H9 (cell line): Measurements from ENCODE around the gene C1orf115. TPM values are rescaled to one million over a fixed set of nuclear protein-coding genes. Genes with fewer than 3 reads are reported as not detected.

ENCODE experiments used
- DNase-seq: peaks from one replicate; pipeline ENCODE4 v3.0.0-alpha.2; 2017
- H2AFZ ChIP-seq: one replicate; pipeline ENCODE4 v1.6.1; 2013; ENCODE audit warnings: mild to moderate bottlenecking, low read length, control low read depth, moderate library complexity
- H2AK5ac ChIP-seq: 2 replicates; pipeline ENCODE4 v1.6.1; 2013; ENCODE audit warnings: low read length, control low read depth, mixed read lengths; ENCODE audit not compliant: insufficient read length
- H2BK120ac ChIP-seq: one replicate; pipeline ENCODE4 v1.6.1; 2013; ENCODE audit warnings: low read depth, mild to moderate bottlenecking, low read length, control low read depth, inconsistent platforms; ENCODE audit not compliant: poor library complexity, severe bottlenecking
- H2BK12ac ChIP-seq: 2 replicates; pipeline ENCODE4 v1.6.1; 2013; ENCODE audit warnings: low read length, control low read depth, mixed read lengths, low read depth; ENCODE audit not compliant: insufficient read length
- H2BK15ac ChIP-seq: 2 replicates; pipeline ENCODE4 v1.6.1; 2013; ENCODE audit warnings: low read depth, low read length, control low read depth
- H2BK20ac ChIP-seq: one replicate; pipeline ENCODE4 v1.6.1; 2013; ENCODE audit warnings: low read depth, mild to moderate bottlenecking, low read length, control low read depth, inconsistent platforms; ENCODE audit not compliant: poor library complexity, severe bottlenecking
- H2BK5ac ChIP-seq: 2 replicates; pipeline ENCODE4 v1.6.1; 2013; ENCODE audit warnings: low read length, control low read depth, mixed read lengths; ENCODE audit not compliant: insufficient read length
- H3K14ac ChIP-seq: 2 replicates; pipeline ENCODE4 v1.6.1; 2013; ENCODE audit warnings: low read length, control low read depth; ENCODE audit not compliant: insufficient read depth
- H3K18ac ChIP-seq: 2 replicates; pipeline ENCODE4 v1.6.1; 2013; ENCODE audit warnings: low read depth, mild to moderate bottlenecking, mixed read lengths, low read length, control low read depth; ENCODE audit not compliant: insufficient read length
- H3K23ac ChIP-seq: 2 replicates; pipeline ENCODE4 v1.6.1; 2013; ENCODE audit warnings: low read length, control low read depth, mixed read lengths, low read depth; ENCODE audit not compliant: insufficient read length
- H3K23me2 ChIP-seq: 2 replicates; pipeline ENCODE4 v1.6.1; 2013; ENCODE audit warnings: low read depth, mild to moderate bottlenecking, mixed read lengths, low read length, control low read depth; ENCODE audit not compliant: insufficient read length, poor library complexity, severe bottlenecking
- H3K27ac ChIP-seq: 2 replicates; pipeline ENCODE4 v1.5.1; 2013; ENCODE audit warnings: low read length, control low read depth, mixed read lengths, low read depth; ENCODE audit not compliant: insufficient read length
- H3K27me3 ChIP-seq: 2 replicates; pipeline ENCODE4 v1.6.1; 2013; ENCODE audit warnings: low read length, control low read depth, inconsistent platforms; ENCODE audit not compliant: insufficient read depth
- H3K4ac ChIP-seq: 2 replicates; pipeline ENCODE4 v1.6.1; 2013; ENCODE audit warnings: low read depth, mild to moderate bottlenecking, control low read depth, inconsistent platforms, low read length, moderate library complexity
- H3K4me1 ChIP-seq: 2 replicates; pipeline ENCODE4 v1.6.1; 2013; ENCODE audit warnings: low read length, control low read depth, inconsistent platforms; ENCODE audit not compliant: insufficient read depth
- H3K4me2 ChIP-seq: 2 replicates; pipeline ENCODE4 v1.6.1; 2013; ENCODE audit warnings: low read length, control low read depth, mixed read lengths; ENCODE audit not compliant: insufficient read length, insufficient read depth
- H3K56ac ChIP-seq: 2 replicates; pipeline ENCODE4 v1.6.1; 2013; ENCODE audit warnings: low read depth, mild to moderate bottlenecking, mixed read lengths, low read length, control low read depth; ENCODE audit not compliant: insufficient read length
- H3K79me1 ChIP-seq: 2 replicates; pipeline ENCODE4 v1.6.1; 2013; ENCODE audit warnings: low read depth, mild to moderate bottlenecking, moderate library complexity, low read length, control low read depth, inconsistent platforms; ENCODE audit not compliant: insufficient read depth, poor library complexity, severe bottlenecking
- H3K79me2 ChIP-seq: 2 replicates; pipeline ENCODE4 v1.6.1; 2013; ENCODE audit warnings: low read length, control low read depth, inconsistent platforms; ENCODE audit not compliant: insufficient read depth
- H3K9ac ChIP-seq: 2 replicates; pipeline ENCODE4 v1.6.1; 2013; ENCODE audit warnings: low read length, control low read depth, mixed read lengths; ENCODE audit not compliant: insufficient read length; ENCODE audit errors: extremely low read depth
- H3K9me3 ChIP-seq: one replicate; pipeline ENCODE4 v1.6.1; 2013; ENCODE audit warnings: low read depth, low read length, inconsistent platforms; ENCODE audit not compliant: control insufficient read depth
- H3T11ph ChIP-seq: one replicate; pipeline ENCODE4 v1.6.1; 2013; ENCODE audit warnings: mild to moderate bottlenecking, low read length, control low read depth, inconsistent platforms
- H4K20me1 ChIP-seq: one replicate; pipeline ENCODE4 v1.6.1; 2013; ENCODE audit not compliant: control insufficient read depth, insufficient read length, insufficient read depth
- H4K5ac ChIP-seq: 2 replicates; pipeline ENCODE4 v1.6.1; 2013; ENCODE audit warnings: low read depth, mild to moderate bottlenecking, mixed read lengths, low read length, control low read depth; ENCODE audit not compliant: insufficient read length
- H4K8ac ChIP-seq: replicated peaks from 2 replicates; pipeline ENCODE4 v1.6.1; 2013; ENCODE audit warnings: low read length, control low read depth, mixed read lengths, low read depth; ENCODE audit not compliant: insufficient read length
- H4K91ac ChIP-seq: 2 replicates; pipeline ENCODE4 v1.6.1; 2013; ENCODE audit warnings: low read depth, mild to moderate bottlenecking, moderate library complexity, mixed read lengths, low read length, control low read depth; ENCODE audit not compliant: insufficient read length
- H3K27ac Mint-ChIP-seq, 3 experiments: 2 replicates in 2 of 3; 3 replicates in 1 of 3; pipeline ENCODE4 v1.8.0; 2020 to 2021; ENCODE audit warnings: mixed read lengths in 3 of 3, mild to moderate bottlenecking in 1 of 3, moderate library complexity in 1 of 3
- H3K27me3 Mint-ChIP-seq: 2 replicates; pipeline ENCODE4 v1.8.0; 2021; ENCODE audit warnings: low read depth, mild to moderate bottlenecking, moderate library complexity, mixed read lengths
- H3K36me3 Mint-ChIP-seq, 3 experiments: 2 replicates in 2 of 3; 3 replicates in 1 of 3; pipeline ENCODE4 v1.8.0; 2020 to 2021; ENCODE audit warnings: low read depth in 3 of 3, mixed read lengths in 3 of 3; ENCODE audit not compliant: insufficient read depth in 1 of 3
- H3K4me1 Mint-ChIP-seq, 2 experiments: 2 replicates each; pipeline ENCODE4 v1.8.0; 2020; ENCODE audit warnings: mixed read lengths in 2 of 2
- H3K4me3 Mint-ChIP-seq, 2 experiments: 2 replicates in 1 of 2; 3 replicates in 1 of 2; pipeline ENCODE4 v1.8.0; 2020 to 2021; ENCODE audit warnings: mild to moderate bottlenecking in 2 of 2, mixed read lengths in 2 of 2, moderate library complexity in 1 of 2
- H3K9me3 Mint-ChIP-seq, 2 experiments: 2 replicates in 1 of 2; 3 replicates in 1 of 2; pipeline ENCODE4 v1.8.0; 2020; ENCODE audit warnings: mild to moderate bottlenecking in 2 of 2, mixed read lengths in 2 of 2, moderate library complexity in 1 of 2
- CTCF ChIP-seq: fragments of 200-600 bp; sonication (generic); conservative IDR thresholded peaks from 3 replicates; pipeline ENCODE4 v1.8.0; 2021; ENCODE audit warnings: antibody characterized with exemption, mild to moderate bottlenecking
- WGBS: extraction: QIAGEN DNeasy Blood & Tissue Kit; methylation state at CpG from one replicate; pipeline ENCODE4 v1.1.7; 2013; ENCODE audit warnings: missing lambda C conversion rate, low lambda C conversion rate, mixed read lengths; ENCODE audit not compliant: insufficient read length; ENCODE audit errors: extremely low coverage; 5-methylcytosine and 5-hydroxymethylcytosine counted together
- total RNA-seq: library from RNA; stranded (reverse); gene quantifications from 2 replicates; pipeline ENCODE4 v1.2.1, GENCODE V29; 2021

The C1orf115 gene
- total RNA-seq, 1 experiment from 2014 or later: 6.0 TPM

GRCh38 chr1:220691053-220691684 lies 1.0 kb downstream of the C1orf115 start:
- Histone ChIP-seq H2AFZ (no peak overlapping the region), H2BK5ac (no peak overlapping the region), H3K23ac (no peak overlapping the region), H2BK120ac (no peak overlapping the region), H3K9ac (no peak overlapping the region), H2BK12ac (no peak overlapping the region), H2BK15ac (no peak overlapping the region), H3K79me1 (no peaks in the 10 kb centered on the region), H3K4me2 (peak overlapping the region; percentile 82), H3T11ph (no peak overlapping the region), H4K5ac (no peak overlapping the region), H3K9me3 (no peaks in the 10 kb centered on the region), H3K4ac (no peak overlapping the region), H3K27ac (no peak overlapping the region), H3K27me3 (peaks cover 8% of the 10 kb centered on the region), H4K20me1 (no peaks in the 10 kb centered on the region), H4K91ac (no peak overlapping the region), H3K18ac (no peak overlapping the region), H2AK5ac (no peak overlapping the region), H2BK20ac (no peak overlapping the region), H3K14ac (no peak overlapping the region), H3K56ac (no peak overlapping the region), H3K23me2 (peaks cover 10% of the 10 kb centered on the region), H3K4me1 (no peaks in the 10 kb centered on the region), H4K8ac (no peak overlapping the region), H3K79me2 (no peaks in the 10 kb centered on the region)
- H3K36me3 Mint-ChIP-seq: no peaks in the 10 kb centered on the region
- peak overlapping the region; percentile 89 to 93 for H3K4me3 Mint-ChIP-seq
- TF ChIP-seq CTCF: no peak
- H3K4me1 Mint-ChIP-seq: peaks cover 15 to 17% of the 10 kb centered on the region in 2 experiments
- peaks cover 41% of the 10 kb centered on the region for H3K27me3 Mint-ChIP-seq
- no peak overlapping the region for H3K27ac Mint-ChIP-seq
- H3K9me3 Mint-ChIP-seq: no peaks in the 10 kb centered on the region
- WGBS: no CpG with 5 or more reads among the region's 14 CpGs
- no peak for DNase-seq
